Mesothelial cell of epicardium (in vitro differentiated cells): ENCODE measurements around the gene TBC1D17. TPM values are rescaled to one million over a fixed set of nuclear protein-coding genes. Genes with fewer than 3 reads are reported as not detected.
A peak's percentile ranks its signal among the peaks of the same experiment; 100 is the strongest.

Source experiments
- DNase-seq, 2 experiments: peaks; one replicate each; pipeline ENCODE4 v3.0.0; 2021; ENCODE audit warnings: low spot score in 2 of 2; ENCODE audit not compliant: unreplicated experiment in 2 of 2
- H3K27ac Mint-ChIP-seq: 2 replicates; pipeline ENCODE4 v1.8.0; 2021; ENCODE audit warnings: mixed read lengths
- H3K27me3 Mint-ChIP-seq: 2 replicates; pipeline ENCODE4 v1.8.0; 2021; ENCODE audit warnings: low read depth, mixed read lengths
- H3K36me3 Mint-ChIP-seq: 2 replicates; pipeline ENCODE4 v1.8.0; 2021; ENCODE audit warnings: mixed read lengths
- H3K4me1 Mint-ChIP-seq: 2 replicates; pipeline ENCODE4 v1.8.0; 2021; ENCODE audit warnings: mixed read lengths
- H3K4me3 Mint-ChIP-seq: 2 replicates; pipeline ENCODE4 v1.8.0; 2021; ENCODE audit warnings: mild to moderate bottlenecking, moderate library complexity, mixed read lengths
- H3K9me3 Mint-ChIP-seq: 2 replicates; pipeline ENCODE4 v1.8.0; 2021; ENCODE audit warnings: mixed read lengths
- CTCF ChIP-seq: fragments of 200-600 bp; sonication (generic); IDR thresholded peaks from one replicate; pipeline ENCODE4 v1.5.0; 2021; ENCODE audit warnings: antibody characterized with exemption; ENCODE audit not compliant: unreplicated experiment
- total RNA-seq: library from RNA; stranded (reverse); gene quantifications from 3 replicates; pipeline ENCODE4 v1.2.1, GENCODE V29; 2021

The TBC1D17 gene
- total RNA-seq, 1 donor from 2014 or later, result 49.7 TPM

- no peak for DNase-seq
- no peak overlapping the region for H3K27ac Mint-ChIP-seq
Measured at GRCh38 chr19:49837425-49837824, 40.1 kb upstream of the TBC1D17 start.

GRCh38 chr19:49838885-49839588, 38.5 kb upstream of the TBC1D17 start:
- H3K27ac Mint-ChIP-seq, result no peak overlapping the region
- peaks cover 42% of the 10 kb centered on the region for H3K36me3 Mint-ChIP-seq
- TF ChIP-seq CTCF, result no peak

More at GRCh38 chr19:49837425-49837824, 40.1 kb upstream of the TBC1D17 start:
- Mint-ChIP-seq H3K4me1 (no peaks in the 10 kb centered on the region), H3K36me3 (peaks cover 45% of the 10 kb centered on the region), H3K9me3 (no peaks in the 10 kb centered on the region), H3K4me3 (no peak overlapping the region), H3K27me3 (no peaks in the 10 kb centered on the region)
- TF ChIP-seq CTCF, result no peak

GRCh38 chr19:49839713-49840112, 37.8 kb upstream of the TBC1D17 start:
- Mint-ChIP-seq H3K4me3 (no peak overlapping the region), H3K4me1 (no peaks in the 10 kb centered on the region), H3K27ac (no peak overlapping the region), H3K36me3 (peaks cover 40% of the 10 kb centered on the region), H3K9me3 (no peaks in the 10 kb centered on the region), H3K27me3 (no peaks in the 10 kb centered on the region)
- TF ChIP-seq CTCF, result no peak
- no peak for DNase-seq

More at GRCh38 chr19:49838885-49839588, 38.5 kb upstream of the TBC1D17 start:
- Mint-ChIP-seq H3K4me3 (no peak overlapping the region), H3K4me1 (no peaks in the 10 kb centered on the region), H3K27me3 (no peaks in the 10 kb centered on the region), H3K9me3 (no peaks in the 10 kb centered on the region)
- DNase-seq, result no peak

- Mint-ChIP-seq H3K36me3 (peaks cover 38% of the 10 kb centered on the region), H3K4me3 (no peak overlapping the region), H3K4me1 (no peaks in the 10 kb centered on the region), H3K27ac (peak overlapping the region; percentile 21), H3K9me3 (no peaks in the 10 kb centered on the region), H3K27me3 (no peaks in the 10 kb centered on the region)
- TF ChIP-seq CTCF, result no peak
- no peak for DNase-seq
Measured at GRCh38 chr19:49840321-49840720, 37.2 kb upstream of the TBC1D17 start.

- Mint-ChIP-seq H3K27ac (no peak overlapping the region), H3K9me3 (no peaks in the 10 kb centered on the region), H3K36me3 (peaks cover 38% of the 10 kb centered on the region), H3K27me3 (no peaks in the 10 kb centered on the region), H3K4me3 (no peak overlapping the region), H3K4me1 (no peaks in the 10 kb centered on the region)
- DNase-seq, result no peak
- no peak for TF ChIP-seq CTCF
Measured at GRCh38 chr19:49840736-49841249, 36.7 kb upstream of the TBC1D17 start.
